Embryonic facial prominence (tissue), 1 donor: ENCODE results near the gene RNF212.
"Not testable (repeated sequence)": the region's sequence is repeated elsewhere in the genome, so short reads cannot be mapped to it uniquely, and the experiment has no call there.

Experiments
- DNase-seq: peaks from one replicate; pipeline ENCODE4 v3.0.0-alpha.2; 2016; ENCODE audit errors: extremely low spot score

RNF212 gene, protein sequence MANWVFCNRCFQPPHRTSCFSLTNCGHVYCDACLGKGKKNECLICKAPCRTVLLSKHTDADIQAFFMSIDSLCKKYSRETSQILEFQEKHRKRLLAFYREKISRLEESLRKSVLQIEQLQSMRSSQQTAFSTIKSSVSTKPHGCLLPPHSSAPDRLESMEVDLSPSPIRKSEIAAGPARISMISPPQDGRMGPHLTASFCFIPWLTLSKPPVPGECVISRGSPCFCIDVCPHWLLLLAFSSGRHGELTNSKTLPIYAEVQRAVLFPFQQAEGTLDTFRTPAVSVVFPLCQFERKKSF

DNA sequence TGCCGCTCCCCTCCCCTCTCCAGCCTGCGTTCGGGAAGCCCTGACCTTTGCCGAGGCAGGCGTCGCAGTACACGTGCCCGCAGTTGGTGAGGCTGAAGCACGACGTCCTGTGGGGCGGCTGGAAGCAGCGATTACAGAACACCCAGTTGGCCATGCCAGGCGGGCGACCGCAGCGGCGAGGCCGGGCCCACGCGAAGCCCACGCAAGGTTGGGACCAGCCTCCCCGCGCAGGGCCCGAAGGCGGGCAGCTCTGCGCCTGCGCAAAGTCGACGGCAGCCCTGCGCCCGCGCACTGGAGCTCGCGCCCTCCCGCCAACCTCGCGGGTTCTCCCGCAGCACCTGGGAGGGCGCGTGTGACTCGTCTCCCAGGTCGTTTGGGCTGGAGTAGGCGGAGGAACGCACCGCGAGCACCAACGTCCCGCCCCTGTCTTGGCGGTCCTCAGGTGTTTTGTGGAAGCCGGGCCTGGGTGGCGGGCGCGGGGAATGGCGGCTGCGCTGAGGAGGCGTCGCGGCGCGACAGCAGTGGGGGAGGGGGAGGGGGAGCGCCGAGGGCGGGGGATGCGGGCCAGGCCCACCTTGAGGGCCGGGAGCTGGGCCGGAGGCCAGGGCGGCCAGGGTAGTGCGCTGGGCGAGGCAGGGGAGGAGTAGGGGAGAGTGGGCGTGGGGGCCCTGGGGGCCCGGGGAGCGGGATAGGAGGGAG is at the start of gene RNF212:
Gene RNF212 (minus strand): TSS at position 254 of the 699 bp plus-strand sequence. CDS start 100 bp downstream, at position 154.
- no peak for DNase-seq

DNA sequence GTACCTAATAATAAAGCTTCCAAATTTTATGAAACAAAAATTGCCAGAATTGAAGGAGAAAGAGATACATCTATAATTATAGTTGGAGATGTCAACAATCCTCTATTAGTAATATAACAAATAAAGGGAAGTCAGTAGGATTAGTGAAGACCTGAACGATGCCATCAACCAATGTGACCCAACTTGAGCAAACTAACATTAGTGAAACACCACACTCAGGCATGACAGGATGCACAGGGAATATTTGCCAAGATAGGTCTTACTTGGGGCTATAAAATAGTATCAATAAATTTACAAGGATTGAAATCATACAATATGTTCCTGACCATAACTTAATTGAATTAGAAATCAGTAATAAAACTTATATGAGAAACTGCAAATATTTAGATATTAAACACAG is 47.0 kb upstream of the RNF212 start:
- DNase-seq, result no peak

DNA sequence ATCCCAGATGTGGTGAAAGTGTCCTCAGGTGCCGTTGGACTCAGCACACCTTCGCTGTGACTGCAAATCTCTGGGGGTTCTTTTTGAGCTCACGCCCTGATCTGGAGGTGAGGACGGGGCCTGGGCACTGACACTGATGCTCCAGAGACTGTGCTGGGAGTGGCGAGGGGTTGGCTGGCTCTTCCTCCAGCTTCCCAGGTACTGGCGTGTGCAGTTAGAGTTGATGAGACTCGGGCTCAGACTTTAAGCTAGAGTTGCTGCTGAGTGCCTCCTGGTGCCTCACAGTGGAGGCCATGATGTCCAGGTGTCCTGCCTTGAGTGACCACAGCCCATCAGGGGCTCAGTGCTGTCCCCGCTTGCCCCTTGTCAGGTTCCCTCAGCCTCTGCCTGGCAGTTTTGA is 42.7 kb upstream of the RNF212 start:
- DNase-seq, result no peak

DNA sequence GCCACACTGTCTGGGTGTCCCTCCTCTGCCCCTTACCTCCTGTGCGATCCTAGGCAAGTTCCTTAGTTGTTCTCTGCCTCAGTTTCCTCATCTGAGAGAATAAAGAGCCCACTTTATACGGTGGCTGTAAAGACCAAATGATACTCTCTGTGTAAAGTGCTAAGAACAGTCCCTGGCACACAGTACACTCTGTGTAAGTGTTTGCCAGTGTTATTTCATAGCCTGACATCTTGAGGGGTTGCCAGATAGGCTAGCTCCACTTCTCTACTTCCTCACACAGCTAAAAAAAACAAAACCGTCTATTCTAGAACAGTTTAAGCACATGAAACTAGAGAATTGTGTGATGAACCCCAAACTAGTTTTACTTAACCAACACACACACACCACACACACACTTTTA is 42.0 kb upstream of the RNF212 start:
- no peak for DNase-seq

DNA sequence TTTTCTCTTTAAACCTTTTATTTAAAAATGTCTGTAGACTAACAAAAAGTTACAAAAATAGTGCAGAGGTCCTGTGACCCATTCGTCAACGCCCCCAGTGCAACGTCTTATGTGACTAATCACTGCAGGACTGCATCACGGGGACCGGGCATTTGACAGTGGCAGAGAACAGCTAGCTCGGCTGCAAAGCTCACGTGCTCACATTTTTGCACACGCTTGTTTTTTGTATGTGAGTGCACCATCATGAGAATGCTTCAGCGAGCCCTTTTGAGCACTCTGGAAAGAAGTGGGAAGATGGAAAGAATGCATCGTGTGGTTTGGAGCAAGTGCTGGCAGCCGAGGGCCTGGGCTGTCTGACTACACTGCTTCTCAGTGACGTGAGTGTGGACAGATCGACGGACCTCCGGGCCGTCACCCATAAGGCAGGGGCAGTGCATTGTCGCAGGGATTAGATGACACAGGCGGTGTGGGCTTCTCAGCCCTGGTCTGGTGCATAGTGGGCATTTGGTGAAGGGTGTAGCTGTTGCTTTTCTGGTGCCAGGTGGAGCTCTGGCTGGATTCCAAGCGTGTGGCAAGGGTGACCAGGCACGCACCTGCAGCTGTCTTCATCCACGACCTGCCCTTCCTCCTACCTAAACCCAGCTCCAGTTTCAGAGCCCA is 41.3 kb upstream of the RNF212 start:
- DNase-seq, result no peak

DNA sequence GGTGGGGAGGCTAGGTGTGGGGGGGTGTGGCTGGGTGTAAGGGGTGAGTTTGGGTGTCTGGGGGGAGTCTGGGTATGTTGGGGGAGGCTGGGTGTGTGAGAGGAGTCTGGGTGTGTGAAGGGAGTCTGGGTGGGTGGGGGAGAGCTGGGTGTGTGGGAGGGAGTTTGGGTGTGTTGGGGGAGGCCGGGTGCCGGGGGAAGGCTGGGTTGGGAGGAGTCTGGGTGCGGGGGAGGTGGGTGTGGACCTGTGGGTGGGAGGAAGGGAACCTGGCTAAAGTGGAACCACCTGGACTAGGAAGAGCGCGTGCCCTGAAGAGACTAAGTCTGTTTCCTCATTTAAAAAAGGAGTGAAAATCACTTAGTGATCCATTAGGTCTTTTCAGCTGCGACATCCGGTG is 40.8 kb upstream of the RNF212 start:
- DNase-seq, result no peak

DNA sequence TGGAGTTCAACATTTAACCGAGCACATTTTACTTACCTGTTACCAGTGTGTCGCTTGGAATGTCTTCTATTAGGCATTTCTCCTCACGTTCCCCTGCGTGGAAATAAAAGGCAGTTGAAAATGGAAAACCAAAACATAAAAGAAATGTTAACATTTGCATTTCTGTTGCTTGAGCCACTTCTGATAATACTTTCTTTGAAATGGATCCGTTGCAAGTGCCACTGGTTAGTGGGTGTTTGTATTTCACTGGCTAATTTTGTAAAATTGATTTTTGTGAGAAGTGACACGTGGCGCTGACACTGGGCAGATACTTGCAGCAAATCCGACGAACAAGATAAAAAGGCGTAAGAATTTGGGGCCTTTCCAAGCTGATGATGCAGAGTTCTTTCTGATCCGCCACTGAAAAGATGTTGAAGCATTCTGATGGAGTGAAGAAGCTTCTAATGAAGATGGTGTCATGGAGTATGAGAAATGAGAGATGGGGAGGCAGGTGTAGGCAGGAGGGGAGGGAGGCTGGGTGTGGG is 40.3 kb upstream of the RNF212 start:
- DNase-seq, result no peak

DNA sequence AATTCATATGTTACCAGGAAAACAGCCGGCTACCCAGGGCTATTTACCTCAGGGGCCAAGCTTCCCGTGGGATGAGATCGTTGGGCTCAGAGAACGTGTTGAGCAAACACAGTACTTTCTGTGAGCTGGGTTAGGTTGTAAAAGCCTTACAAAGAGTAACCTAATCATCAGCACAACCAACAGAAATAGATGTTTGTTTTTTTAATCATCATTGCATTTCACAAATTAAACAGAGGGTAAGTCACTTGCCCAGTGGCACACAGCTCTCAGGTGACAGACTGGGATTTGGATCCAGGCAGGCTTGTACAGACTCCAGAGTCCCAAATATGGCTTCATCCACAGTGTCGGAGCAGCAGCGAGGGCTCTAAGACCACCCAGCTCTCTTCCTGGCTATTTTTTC is 38.9 kb upstream of the RNF212 start:
- DNase-seq, result no peak

DNA sequence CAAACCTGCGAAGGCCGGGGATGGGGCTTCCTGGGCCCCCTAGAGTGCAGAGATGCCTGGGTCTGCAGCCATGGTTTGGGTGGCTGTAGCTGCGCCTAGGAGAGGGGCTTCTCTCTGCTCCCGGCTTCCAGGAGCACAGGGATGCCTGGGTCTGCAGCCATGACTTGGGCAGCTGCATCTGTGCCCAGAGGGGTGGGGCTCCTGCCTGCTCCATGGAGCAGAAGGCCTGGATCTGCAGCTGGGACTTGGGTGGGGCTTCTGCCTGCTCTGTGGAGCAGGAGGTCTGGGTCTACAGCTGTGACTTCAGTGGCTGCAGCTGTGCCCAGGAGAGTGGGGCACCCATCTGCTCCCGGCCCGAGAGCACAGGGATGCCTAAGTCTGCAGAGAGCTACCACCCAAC is 38.2 kb upstream of the RNF212 start:
- no peak for DNase-seq

DNA sequence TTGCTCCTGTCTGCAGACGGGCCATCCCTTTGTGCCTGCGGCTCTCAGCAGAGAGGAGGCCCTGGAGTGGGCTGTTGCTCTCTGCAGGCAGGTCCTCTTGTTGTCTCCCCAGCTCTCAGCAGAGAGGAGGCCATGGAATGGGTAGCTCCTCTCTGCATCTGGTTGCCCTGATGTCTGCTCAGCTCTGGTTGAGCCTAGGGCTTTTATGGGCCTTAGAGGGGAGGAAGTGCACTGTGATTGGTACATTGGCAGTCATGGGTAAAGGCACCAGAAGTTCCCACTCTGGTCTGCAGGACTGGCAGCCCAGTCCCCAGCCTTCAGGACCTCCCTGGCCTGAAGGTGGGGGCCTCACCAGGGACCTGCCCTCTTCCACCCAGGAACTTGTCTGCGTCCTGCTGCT is 37.5 kb upstream of the RNF212 start:
- no peak for DNase-seq

DNA sequence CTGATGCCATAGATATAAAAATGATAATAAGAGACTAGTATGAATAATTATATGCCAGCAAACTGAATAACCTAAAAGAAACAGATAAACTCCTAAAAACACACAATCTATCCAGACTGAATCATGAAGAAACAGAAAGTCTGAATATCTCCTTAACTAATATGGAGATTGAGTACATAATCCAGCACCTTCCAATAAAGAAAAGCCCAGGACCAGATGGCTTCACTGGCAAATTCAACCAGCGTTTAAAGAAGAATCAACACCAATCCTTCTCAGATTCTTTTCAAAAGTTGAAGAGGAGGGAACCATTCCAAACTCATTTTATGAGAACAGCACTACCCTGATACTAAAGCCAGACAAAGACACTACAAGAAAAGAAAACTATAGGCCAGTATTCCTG is 26.5 kb upstream of the RNF212 start:
- DNase-seq, result no peak

DNA sequence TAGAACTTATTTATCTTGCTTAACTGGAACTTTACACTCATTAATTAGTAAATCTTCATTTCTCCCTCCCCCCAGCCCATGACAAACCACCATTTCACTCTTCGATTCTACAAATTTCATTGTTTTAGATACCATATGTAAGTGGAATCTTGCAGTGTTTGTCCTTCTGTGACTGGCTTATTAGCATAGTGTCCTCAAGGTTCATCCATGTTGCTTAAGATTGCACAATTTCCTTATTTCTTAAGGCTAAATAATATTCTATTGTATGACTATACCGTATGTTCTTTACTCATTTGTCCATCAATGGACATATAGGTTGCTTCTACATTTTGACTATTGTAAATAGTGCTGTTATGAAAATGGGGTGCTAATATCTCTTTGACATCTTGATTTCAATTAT is 24.5 kb upstream of the RNF212 start:
- no peak for DNase-seq

DNA sequence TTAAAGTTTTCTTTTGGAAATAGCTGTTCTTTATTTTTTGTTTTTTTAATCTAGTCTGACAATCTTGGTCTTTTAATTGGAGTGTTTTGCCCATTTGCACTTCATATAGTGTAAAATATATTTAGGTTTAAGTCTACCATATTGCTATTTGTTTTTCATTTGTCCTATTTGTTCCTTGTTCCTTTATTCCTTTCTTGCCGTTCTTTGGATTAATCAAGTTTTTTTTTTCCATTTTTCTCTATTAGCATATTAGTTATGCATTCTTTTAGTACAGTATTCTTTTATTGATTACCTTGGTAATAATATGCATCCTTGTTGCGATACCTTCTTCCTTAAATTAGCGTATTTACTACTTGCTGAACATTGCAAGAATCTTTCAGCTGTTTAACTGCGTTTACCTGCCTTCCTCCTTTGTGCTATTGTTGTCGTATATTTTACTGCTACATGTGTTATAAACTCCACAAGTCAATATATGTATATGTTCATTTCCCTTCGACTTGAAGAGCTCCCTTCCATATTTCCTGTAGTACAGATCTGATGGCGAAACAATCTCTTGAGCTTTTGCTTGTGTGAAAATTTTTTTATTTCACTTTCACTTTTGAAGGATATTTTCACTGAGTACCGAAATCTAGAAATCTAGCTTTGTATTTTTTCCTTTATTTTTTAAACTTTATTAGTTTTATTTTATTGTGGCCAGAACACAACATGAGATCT is 23.9 kb upstream of the RNF212 start:
- no peak for DNase-seq

DNA sequence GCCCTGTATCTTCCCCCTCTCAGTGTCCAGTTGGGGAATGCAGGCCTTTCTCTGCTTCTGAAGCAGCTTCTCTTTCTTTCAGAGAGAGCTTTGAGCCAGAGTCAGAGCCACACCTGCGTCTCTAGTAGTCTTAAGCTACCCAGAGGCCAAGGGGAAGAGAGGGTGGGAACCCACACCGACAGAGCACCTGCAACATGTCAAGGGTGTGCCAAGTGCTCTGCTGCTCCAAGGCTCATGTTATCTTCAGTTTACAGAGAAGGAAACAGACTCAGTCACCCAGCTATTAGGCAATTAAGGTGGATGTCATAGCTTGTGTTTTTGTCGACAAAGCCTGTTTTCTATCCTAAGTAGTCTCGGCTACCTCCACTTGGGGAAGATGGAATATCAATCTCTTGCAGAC is 22.7 kb upstream of the RNF212 start:
- DNase-seq, result no peak

DNA sequence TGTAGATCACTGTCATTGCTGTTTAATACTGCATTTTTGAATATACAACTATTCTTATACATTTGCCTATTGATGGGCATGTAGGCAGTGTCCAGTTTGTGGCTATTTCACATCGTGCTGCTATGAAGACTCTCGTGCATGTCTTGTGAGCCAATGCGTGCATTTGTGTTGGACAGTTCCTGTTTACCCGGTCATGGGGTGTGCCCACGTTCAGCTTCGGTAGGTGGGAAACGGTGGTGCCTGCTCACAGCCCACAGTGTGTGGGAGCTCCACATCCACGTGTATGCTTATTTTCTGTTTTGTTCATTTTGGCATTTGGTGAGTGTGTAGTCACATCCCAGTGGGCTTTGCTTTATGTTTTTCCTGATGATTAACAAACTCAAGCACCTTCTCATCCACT is 19.7 kb upstream of the RNF212 start:
- no peak for DNase-seq

DNA sequence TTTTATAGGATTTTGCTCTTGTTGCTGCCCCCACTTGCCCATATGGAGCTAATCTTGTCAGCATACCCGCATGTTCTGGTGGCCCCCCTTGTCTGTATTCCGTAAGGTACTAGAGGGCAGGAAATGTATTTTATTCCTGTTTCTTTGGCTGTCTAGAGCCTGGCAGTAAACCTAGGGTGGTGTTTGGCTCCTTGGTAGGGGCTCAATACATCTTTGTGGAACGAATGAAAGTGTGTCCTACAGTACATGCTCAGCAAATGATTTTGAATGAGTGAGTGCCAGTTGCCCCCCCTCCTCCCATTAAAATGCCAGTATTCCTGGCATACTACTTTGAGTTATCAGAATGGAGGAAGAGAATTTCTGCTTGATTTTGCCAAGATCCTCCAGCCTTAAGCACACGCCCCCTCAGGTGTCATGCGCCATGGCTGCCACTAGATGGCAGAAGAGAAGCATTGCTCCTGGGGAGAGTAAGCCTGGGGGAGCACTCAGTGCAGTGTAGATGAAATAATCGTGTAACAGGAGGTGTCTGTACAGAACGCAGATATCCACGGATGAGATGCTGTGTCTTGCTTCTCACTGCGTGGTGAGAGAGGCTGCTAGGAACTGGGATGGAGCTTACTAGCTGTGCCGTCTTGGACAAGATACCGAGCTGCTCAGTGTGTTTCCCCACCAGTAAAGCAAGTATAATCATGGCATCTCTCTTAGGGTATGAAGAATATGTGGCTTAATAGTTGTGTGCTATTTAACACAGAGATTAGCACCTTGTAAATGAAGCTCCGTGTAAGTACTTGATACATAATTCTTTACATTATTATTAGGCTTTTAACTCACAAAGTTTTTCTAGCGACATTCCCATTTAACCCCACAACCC is 17.2 kb upstream of the RNF212 start:
- peak; percentile 31 for DNase-seq

DNA sequence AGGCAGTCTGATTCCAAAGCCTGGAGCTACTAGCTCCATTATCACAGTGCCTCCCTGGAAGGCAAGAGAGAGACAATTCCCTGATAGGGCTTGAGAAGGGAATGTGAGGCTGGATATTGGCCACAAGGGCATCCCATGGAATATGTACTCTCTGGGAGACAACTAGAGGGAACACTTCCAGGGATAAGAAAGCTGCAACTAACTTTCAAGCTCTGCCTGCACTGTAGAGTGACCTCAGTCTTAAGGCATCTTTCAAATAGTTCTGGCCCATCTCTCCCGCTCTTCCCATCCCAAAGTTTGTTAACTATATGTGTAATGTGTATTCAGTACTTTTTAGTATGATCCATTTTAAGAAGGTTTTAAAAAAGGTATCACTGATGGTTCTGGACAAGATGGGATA is 13.1 kb upstream of the RNF212 start:
- DNase-seq, result no peak

DNA sequence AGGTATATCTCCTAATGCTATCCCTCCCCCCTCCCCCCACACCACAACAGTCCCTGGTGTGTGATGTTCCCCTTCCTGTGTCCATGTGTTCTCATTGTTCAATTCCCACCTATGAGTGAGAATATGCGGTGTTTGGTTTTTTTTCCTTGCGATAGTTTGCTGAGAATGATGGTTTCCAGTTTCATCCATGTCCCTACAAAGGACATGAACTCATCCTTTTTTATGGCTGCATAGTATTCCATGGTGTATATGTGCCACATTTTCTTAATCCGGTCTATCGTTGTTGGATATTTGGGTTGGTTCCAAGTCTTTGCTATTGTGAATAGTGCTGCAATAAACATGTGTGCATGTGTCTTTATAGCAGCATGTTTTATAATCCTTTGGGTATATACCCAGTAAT is 12.1 kb upstream of the RNF212 start:
- not testable (repeated sequence) for DNase-seq

DNA sequence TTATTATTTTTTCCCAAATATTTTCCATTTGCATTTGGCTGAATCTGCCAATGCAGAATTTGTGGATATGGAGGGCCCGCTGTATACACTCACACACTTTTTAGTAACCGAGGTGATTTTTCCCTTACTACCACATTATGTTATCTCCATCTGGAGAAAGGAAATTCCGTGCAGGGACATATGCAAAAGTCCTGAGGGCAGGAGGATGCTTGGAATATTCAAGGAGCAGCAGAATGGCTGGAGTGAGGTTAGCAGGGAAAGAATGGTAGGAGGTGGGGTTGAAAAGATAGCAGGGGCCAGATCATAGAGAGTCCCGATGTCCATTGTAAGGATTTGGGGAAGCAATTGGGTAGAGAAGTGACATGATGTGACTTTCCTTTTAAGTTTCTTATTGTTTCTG is 11.5 kb upstream of the RNF212 start:
- DNase-seq, result no peak

DNA sequence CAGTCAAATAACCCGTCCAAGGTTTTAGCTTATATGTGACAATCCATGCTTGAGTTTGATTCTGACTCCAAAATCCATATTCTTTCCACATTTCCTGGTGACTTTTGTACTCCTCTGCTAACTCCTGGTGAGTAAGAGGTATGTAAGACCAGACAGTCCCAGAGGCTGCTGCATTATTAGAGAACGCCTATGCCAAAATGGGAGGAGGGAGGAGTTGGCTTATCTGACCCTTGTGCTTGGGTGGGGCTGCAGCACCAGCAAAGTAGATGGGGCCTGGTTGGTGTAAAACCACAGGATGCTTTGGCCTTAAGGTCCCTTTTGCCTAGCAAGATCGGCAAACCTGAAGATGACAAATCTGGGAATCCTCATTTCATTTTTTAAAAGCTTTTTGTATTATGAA is 9.1 kb upstream of the RNF212 start:
- no peak for DNase-seq

DNA sequence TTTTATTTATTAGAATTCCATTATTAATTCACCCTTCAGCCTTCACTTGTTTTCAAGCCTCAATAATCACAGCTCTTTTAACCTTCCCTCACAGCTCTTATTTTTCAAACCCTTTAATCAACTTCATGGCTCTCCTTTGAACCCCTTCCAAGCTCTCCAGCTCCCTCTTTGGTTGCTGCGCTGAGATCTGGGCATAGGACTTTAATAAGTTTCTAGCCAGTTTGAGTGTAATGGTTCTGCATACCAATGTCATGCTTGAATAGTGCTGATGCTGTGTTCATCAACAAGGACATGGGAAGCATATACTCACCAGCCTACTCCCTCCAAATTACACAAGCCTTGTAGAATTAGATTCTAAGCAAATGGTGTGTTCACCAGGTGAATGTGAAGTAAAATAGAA is 3.5 kb upstream of the RNF212 start:
- no peak for DNase-seq
